GM18909 (cell line): ENCODE results near the gene RNF149.
"Not testable (repeated sequence)": the region's sequence is repeated elsewhere in the genome, so short reads cannot be mapped to it uniquely, and the experiment has no call there.

Experiments
- ATAC-seq: cut with Tn5 transposase; IDR thresholded peaks from one replicate; pipeline ENCODE4 v1.9.1; 2021; ENCODE audit warnings: mild to moderate bottlenecking; ENCODE audit not compliant: unreplicated experiment, poor library complexity

The RNF149 gene

DNA sequence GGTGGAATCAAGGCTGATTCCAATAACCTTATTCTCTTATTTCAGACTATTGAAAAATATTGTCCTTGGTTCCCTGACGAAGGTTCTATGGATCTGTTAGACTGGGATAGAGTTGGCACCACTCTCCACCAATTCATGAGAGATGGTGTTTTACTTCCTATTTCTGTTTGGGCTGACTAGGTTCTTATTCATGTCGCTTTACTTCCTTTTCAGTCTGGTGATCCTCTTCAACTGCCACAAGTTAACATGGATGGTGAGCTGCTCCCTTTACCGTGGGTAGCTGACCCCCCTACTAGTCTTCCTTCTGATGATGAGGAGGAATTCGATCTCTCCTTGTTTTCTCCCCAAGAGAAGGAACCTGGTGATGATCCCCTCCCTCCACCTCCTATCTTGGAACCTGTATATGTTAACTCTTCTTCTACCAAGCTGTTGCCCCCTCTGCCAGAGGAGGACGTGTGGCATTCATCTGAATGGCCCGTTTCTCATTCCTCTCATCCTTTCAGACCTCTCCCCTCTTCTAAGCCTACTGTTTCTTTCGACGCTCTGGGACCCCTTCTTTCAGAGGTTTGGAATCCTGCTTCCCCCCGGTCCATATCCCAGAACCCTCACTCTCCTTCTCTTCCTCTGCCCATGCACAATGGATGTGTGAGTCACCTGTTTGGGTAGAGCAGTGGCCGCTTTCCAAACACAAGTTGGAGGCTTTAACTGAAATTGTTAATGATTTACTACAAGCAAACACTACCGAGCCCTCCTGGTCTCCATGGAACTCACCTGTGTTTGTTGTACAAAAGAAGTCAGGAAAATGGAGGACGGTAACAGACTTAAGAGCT, 69.4 kb downstream of the RNF149 start:
- no peak for ATAC-seq

DNA sequence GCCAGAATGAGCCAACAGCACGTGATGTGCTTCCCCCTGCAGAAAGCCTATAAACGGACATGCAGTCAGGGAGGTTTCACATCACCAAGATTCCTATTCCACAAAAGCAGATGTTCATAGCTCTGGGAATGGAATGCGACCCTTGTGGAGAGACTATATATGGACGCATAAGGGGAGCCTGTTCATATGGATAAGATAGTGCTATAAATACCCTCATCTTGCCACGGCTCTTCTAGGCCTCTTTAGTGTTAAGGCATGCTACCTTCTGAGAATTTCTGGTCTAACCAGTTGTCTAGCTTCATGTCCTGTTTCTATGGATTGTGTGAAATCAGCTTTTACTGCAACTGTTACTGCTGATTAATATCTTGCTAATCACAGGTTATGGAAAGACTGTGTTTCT, 70.6 kb downstream of the RNF149 start:
- not testable (repeated sequence) for ATAC-seq

DNA sequence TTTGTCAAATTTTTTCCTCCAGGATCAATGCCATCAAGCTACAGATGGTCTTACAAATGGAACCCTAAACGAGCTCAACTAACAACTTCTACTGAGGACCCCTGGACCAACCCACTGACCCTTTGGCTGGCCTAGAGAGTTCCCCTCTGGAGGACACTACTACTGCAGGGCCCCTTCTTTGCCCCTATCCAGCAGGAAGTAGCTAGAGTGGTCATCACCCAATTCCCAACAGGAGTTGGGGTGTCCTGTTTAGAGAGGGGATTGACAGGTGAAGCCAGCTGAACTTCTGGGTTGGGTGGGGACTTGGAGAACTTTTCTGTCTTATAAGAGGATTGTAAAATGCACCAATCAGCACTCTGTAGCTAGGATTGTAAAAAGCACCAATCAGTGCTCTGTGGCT, 72.5 kb downstream of the RNF149 start:
- not testable (repeated sequence) for ATAC-seq

GRCh38 chr2:101234169-101234938, 74.1 kb downstream of the RNF149 start:
- no peak for ATAC-seq

DNA sequence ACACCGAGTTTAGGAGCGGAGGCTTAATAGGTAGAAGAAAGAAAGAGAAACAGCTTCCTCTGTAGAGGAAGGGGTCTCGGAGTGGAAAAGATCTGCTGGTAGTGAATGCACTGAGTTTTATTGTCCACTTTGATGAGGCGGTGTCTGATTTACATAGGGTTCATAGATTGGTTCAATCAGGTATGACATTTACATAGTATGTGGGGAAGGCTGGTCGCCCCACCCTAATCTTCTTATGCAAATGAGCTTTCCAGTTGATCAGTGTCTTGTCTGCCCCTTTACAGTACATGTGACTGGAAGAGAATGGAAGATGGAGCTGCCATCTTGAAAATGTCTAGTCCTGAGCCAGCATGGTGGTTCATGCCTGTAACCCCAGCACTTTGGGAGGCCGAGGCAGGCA, 75.7 kb downstream of the RNF149 start:
- ATAC-seq: no peak

- ATAC-seq: no peak
Observed at GRCh38 chr2:101231937-101232730, 76.4 kb downstream of the RNF149 start.

GRCh38 chr2:101231240-101231639, 77.3 kb downstream of the RNF149 start:
- no peak for ATAC-seq

- ATAC-seq: no peak
Observed at GRCh38 chr2:101230541-101231001, 77.9 kb downstream of the RNF149 start.
